ENCODE data around the gene NBAS.

DNA sequence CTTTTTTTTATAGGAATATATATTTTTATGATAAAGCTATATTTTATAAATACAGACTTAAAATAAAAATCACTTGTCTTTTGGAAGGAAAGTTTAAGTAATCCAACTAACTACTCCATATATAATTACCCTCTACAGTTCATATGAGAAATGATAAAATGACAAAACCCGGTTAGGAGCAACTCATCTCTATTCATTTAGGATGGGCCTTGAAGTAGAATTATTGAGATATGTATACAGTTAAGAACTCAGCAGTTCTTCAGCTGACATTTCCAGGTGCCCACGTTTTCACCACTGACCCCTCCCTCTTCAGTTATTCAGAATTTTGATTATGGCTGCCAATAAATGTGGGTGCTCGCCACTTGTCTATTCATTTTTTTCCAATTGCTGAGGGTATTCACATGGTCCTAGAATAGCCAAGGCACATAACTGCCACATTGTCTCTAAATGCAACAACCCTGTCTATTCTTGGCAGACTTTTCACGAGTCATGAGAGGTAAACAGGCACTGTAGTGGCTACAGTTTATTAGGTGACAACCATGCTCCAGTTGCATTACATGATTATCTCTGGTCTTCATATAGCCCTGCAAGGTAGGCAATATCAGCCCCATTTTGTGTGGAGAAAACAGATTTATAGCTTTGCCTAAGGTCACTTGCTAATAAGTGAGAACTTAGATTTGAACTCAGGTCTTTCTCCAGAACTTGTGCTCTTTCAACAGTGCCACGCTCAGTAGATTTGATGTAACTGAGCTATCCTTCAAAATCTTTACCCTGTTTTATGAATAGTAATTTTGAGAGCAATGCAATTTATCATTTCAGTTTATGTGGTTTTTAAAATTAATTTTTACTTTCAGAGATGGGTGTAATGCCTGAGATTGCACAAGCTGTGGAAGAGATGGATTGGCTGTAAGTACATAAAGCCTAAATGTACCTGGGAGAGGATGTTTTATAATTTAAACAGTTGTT, 33.4 kb upstream of the NBAS start:
- TF ChIP-seq, protein P1, sequence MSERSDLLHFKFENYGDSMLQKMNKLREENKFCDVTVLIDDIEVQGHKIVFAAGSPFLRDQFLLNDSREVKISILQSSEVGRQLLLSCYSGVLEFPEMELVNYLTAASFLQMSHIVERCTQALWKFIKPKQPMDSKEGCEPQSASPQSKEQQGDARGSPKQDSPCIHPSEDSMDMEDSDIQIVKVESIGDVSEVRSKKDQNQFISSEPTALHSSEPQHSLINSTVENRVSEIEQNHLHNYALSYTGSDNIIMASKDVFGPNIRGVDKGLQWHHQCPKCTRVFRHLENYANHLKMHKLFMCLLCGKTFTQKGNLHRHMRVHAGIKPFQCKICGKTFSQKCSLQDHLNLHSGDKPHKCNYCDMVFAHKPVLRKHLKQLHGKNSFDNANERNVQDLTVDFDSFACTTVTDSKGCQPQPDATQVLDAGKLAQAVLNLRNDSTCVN (CRISPR knock-in tag; IDR thresholded peaks at IDR 0.05; ENCODE audit: borderline replicate concordance): no peak
- no peak for TF ChIP-seq THAP11 (CRISPR knock-in tag; IDR thresholded peaks at IDR 0.05)

Measured in HepG2 (cell line).